BLaER1 (cell line): ENCODE results near the gene PTGES2.
A peak's percentile ranks its signal among the peaks of the same experiment; 100 is the strongest.

ENCODE experiments used
- H3K27ac ChIP-seq: shearing (Covaris generic); formaldehyde crosslinking; 2 replicates; pipeline ENCODE4 v1.8.1; 2022
- H3K27me3 ChIP-seq: shearing (Covaris generic); formaldehyde crosslinking; 2 replicates; pipeline ENCODE4 v1.8.1; 2022
- H3K36me3 ChIP-seq: shearing (Covaris generic); formaldehyde crosslinking; 2 replicates; pipeline ENCODE4 v1.8.1; 2022
- H3K4me1 ChIP-seq: shearing (Covaris generic); formaldehyde crosslinking; 2 replicates; pipeline ENCODE4 v1.8.1; 2022
- H3K4me2 ChIP-seq: shearing (Covaris generic); formaldehyde crosslinking; 2 replicates; pipeline ENCODE4 v1.8.1; 2022
- H3K4me3 ChIP-seq: shearing (Covaris generic); formaldehyde crosslinking; 2 replicates; pipeline ENCODE4 v1.8.1; 2022
- H3K9ac ChIP-seq: shearing (Covaris generic); formaldehyde crosslinking; 2 replicates; pipeline ENCODE4 v1.8.1; 2022
- H3K9me3 ChIP-seq: shearing (Covaris generic); formaldehyde crosslinking; 2 replicates; pipeline ENCODE4 v1.8.1; 2022
- H4K20me1 ChIP-seq: shearing (Covaris generic); formaldehyde crosslinking; 2 replicates; pipeline ENCODE4 v1.8.1; 2022
- Cebpa-rat ChIP-seq: shearing (Covaris generic); IDR thresholded peaks from 2 replicates; pipeline ENCODE4 v1.8.1; 2022

Gene PTGES2

DNA sequence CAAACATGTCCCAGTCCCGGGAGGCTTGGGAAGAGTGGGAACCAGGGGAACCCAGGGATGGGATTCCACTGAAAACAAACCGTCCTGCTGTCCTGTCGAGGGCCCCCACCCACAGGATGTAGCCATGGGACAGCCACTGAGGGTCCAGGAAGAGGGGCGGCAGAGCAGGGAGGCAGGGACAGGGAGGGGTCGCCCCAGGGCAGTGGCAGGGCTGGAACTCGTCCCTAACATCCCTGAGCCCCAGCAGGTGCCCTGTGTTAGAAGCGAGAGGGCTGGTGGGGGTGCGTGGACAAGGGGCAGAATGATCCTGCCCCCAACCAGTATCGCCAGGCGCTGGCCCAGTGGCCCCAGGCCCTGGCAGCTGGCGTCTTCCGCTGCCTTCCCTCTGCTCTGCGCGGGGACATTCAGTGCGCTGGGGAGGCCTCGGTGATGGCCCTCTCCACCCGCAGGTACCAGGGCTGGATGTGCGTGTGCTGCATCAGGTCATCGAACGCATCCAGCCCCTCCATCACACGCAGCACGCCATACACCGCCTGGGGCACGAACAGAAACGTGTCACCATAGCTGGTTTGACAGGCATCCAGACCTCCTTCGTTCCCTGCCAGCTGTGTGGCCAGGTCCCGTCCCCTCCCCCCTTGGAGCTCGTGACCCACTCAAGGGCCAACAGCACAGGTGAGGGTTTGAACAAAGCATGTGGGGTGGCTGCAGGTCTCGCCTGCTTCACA lies 6.6 kb downstream of the PTGES2 start:
- Histone ChIP-seq H3K27me3 (no peaks in the 10 kb centered on the region), H3K9ac (no peak overlapping the region), H4K20me1 (peaks cover 69% of the 10 kb centered on the region), H3K4me2 (peak overlapping the region; percentile 82; the same call in 1 of the 2 replicates), H3K4me3 (no peak overlapping the region), H3K36me3 (peaks cover 67% of the 10 kb centered on the region), H3K4me1 (peaks cover 63% of the 10 kb centered on the region), H3K9me3 (no peaks in the 10 kb centered on the region), H3K27ac (peak overlapping the region; percentile 59; the same call in 1 of the 2 replicates)
- TF ChIP-seq Cebpa-rat, result no peak

DNA sequence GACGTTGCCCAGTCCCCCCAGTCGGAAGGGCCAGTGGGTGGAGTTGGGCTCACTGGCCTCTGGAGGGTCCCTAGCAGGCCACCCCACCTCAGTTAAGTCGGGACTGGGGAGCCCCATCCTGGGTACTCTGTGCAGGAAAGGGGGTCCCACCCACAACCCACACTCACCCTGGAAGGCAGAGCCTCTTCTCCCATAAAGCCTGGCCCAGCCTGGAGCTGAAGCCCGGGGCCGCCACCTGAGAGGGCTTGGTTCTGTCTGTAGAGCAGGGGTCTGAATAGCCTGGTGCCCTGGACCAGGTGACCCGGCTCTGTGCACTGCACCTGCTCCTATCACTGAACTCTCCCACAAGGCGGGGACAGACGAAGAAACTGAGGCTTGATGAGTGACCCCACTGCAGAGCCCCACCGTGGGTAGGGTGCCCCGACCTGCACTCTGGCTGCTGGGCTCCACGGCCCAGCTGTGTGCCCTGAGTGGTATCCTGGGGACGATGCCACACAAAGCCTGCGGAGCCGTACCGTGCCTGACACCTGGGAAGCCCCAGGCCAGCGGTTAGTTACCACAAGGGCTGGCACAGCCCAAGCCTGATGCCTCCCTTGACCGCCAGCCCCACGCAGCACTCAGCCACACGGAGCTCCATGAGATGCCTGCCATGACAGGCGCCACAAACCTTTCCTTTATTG lies 7.3 kb downstream of the PTGES2 start:
- H3K27me3 ChIP-seq, result no peaks in the 10 kb centered on the region
- no peak overlapping the region for H3K4me2 ChIP-seq
- no peak overlapping the region for H3K9ac ChIP-seq
- H3K4me3 ChIP-seq, result no peak overlapping the region
- peaks cover 63% of the 10 kb centered on the region for H3K4me1 ChIP-seq
- H3K36me3 ChIP-seq, result peaks cover 73% of the 10 kb centered on the region
- no peak for TF ChIP-seq Cebpa-rat
- H3K9me3 ChIP-seq, result no peaks in the 10 kb centered on the region
- 0 out of 2 replicates have a peak overlapping the region, but pooled peaks have one; percentile 59 for H3K27ac ChIP-seq
- peaks cover 62% of the 10 kb centered on the region for H4K20me1 ChIP-seq

DNA sequence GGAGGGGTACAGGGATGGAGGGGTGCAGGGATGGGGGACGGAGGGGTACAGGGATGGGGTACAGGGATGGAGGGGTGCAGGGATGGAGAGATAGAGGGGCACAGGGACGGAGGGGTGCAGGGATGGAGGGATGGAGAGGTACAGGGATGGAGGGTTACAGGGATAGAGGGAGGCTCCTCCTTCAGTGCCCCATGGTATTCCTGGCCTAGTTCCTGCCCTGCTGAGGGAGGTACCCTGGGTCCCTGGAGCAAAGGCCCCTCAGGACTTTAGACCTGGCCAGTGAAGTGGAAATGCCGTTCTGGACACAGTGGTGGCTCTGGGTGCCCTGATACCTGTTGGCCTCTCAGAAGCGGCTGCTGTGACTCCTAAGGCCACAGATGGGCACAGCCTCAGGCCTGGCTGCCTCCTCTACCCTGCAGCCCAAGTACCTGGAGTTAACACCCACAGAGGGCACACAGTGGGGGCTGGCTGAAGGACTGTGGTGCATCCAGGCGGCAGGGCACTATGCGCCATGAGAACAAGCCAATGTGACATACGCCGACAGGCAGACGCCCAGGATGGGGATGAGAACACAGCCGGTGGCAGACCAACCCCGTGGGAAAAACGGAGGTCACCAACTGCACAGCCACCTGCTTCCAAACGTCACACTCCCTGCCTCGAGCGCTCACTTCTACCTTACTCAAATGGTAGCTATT lies 8.4 kb downstream of the PTGES2 start:
- H3K27ac ChIP-seq, result no peak overlapping the region
- peaks cover 52% of the 10 kb centered on the region for H4K20me1 ChIP-seq
- peaks cover 65% of the 10 kb centered on the region for H3K4me1 ChIP-seq
- peaks cover 73% of the 10 kb centered on the region for H3K36me3 ChIP-seq
- no peak overlapping the region for H3K4me3 ChIP-seq
- H3K9ac ChIP-seq, result peak overlapping the region; percentile 1
- peak overlapping the region; percentile 51 for H3K4me2 ChIP-seq
- TF ChIP-seq Cebpa-rat, result no peak
- no peaks in the 10 kb centered on the region for H3K27me3 ChIP-seq
- H3K9me3 ChIP-seq, result no peaks in the 10 kb centered on the region

DNA sequence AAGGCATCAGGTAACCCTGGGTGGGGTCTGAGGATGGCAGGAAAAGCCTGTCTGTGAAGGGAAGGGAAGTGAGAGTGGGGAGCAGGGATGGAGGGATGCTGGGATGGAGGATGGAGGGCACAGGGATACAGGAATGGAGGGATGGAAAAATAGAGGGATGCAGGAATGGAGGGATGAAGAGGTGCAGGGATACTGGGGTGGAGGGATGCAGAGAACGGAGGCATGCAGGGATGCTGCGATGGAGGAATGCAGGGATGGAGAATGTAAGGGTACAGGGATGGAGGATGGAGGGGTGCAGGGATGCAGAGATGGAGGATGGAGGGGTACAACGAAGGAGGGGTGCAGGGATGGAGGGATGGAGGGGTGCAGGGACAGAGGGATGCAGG lies 9.1 kb downstream of the PTGES2 start:
- H3K9ac ChIP-seq, result no peak overlapping the region

DNA sequence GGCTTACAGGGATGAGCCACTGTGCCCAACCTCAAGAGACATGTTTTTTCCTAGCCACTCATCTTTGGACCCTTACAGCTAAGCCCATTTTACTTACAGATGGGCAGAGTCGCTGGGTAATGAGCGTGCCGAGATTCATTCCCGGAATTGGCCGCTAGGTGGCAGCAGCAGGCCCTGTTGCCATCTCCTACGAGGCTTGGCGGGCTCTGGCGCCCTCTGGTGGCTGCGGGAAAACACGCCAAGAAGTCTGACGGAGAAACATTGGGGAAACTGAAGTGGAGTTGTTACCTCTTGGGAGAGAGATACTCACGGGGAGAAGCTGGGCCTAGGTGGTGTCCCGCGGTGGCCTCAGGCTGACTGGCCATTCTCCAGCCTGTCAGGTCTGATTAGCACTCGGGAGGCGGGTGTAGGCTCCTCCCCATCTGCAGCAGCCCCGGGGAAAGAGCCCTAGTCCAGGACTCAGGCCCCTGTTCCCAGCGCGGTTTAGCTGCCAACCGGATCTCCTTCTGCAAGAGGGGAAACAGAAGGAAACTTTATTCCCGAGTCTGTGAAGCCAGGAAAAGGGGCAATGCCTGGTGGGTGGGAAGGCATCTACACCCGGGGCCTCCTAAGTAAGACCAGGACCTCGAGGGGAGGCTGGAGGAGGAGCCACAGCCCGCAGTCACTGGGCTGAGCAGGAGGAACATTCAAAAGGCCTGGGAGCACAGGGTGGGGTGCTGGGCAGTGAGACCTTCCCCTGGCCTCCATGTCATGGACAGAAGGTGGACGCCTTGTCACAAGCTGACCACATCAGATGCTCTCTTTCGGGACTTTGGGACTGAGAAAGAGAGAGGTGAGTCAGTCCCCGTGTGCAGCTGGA lies 9.7 kb downstream of the PTGES2 start:
- Histone ChIP-seq H3K9me3 (no peaks in the 10 kb centered on the region), H3K9ac (no peak overlapping the region), H4K20me1 (peaks cover 39% of the 10 kb centered on the region), H3K27me3 (no peaks in the 10 kb centered on the region), H3K4me1 (peaks cover 60% of the 10 kb centered on the region), H3K27ac (no peak overlapping the region), H3K36me3 (peaks cover 73% of the 10 kb centered on the region), H3K4me2 (peak overlapping the region; percentile 50), H3K4me3 (no peak overlapping the region)
- no peak for TF ChIP-seq Cebpa-rat

More for the DNA sequence above, 9.1 kb downstream of the PTGES2 start:
- Histone ChIP-seq H3K27ac (no peak overlapping the region), H3K36me3 (peaks cover 73% of the 10 kb centered on the region), H3K9me3 (no peaks in the 10 kb centered on the region), H3K4me2 (no peak overlapping the region), H4K20me1 (peaks cover 45% of the 10 kb centered on the region), H3K4me1 (peaks cover 66% of the 10 kb centered on the region), H3K4me3 (no peak overlapping the region), H3K27me3 (no peaks in the 10 kb centered on the region)
- no peak for TF ChIP-seq Cebpa-rat

DNA sequence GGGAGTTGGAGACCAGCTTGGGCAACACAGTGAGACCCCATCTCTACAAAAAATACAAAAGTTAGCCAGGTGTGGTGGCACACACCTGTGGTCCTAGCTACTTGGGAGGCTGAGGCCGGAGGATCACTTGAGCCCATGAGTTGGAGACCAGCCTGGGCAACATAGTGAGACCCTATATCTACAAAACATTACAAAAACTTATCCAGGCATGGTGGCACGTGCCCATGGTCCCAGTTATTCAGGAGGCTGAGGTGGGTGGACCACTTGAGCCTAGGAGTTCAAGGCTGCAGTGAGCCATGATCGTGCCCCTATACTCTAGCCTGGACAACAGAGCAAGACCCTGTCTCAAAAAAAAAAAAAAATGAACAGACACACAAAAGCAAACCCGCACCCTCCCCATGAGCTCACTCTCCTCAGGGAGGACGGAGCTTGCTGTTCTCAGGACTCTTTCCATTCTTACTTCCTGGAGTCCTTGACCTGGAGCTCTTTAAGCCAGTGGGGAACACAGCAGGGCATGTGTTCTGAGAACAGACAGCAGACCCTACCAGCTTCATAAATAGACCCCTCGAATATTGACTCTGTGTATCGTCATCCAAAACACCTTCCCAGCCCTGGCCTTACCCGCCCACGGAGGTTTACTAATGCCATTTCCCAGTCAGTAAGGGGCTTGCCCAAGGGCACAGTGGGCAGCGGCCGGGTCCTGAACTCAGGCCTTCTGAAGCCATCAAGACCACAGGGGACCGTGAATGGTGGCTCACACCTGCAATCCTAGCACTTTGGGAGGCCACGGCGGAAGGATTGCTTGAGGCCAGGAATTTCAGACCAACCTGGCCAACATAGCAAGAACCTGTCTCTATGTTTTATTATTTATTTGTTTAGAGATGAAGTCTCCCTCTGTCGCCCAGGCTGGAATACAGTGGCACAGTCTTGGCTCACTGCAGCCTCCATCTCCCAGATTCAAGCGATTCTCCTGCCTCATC lies 11.1 kb downstream of the PTGES2 start:
- H4K20me1 ChIP-seq, result peaks cover 24% of the 10 kb centered on the region
- TF ChIP-seq Cebpa-rat, result no peak
- H3K4me1 ChIP-seq, result peaks cover 46% of the 10 kb centered on the region
- H3K27ac ChIP-seq, result no peak overlapping the region
- no peaks in the 10 kb centered on the region for H3K27me3 ChIP-seq
- H3K4me3 ChIP-seq, result no peak overlapping the region
- no peak overlapping the region for H3K4me2 ChIP-seq
- no peak overlapping the region for H3K9ac ChIP-seq
- H3K9me3 ChIP-seq, result no peaks in the 10 kb centered on the region
- peaks cover 70% of the 10 kb centered on the region for H3K36me3 ChIP-seq

DNA sequence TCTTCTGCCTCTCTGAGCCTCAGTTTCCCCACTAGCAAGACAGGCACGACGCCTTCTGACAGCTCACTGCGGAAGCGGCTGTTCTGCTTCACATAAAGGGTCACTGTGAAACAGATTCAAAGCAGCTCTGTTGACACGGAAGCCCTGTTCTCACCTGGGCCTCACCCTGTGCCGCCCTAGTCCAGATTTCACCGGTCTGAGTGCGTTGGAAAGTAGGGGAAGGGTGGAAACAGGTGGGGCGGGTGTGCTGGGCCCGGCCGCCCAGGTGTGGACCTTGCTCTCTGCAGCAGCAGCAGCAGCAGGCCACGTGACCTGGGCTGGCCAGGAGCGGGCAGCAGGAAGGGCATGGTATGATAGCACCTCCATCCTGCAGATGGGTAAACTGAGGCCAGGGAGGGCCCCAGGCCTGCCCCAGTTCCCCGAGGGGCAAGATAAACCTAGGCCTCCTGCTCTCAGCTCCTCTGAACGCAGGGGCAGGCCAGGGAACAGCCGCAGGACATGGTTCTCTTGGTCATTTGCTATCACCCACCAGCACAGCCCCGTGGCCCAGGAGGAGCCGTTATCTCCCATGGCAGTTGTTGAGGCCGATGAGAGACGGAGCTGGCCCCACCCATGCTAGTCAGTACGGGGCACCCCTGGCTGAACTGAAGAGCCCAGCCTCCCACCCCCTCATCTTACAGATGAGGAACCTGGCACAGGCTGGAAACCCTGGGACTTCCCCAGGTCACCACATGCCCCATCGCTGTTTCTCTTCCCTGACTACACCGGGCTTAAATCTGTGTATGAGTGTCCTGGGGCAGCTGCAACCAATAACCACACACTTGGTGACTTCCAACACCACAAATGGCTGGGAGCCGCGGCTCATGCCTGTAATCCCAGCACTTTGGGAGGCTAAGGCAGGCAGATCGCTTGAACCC lies 12.1 kb downstream of the PTGES2 start:
- Histone ChIP-seq H3K9me3 (no peaks in the 10 kb centered on the region), H3K27me3 (no peaks in the 10 kb centered on the region), H3K4me3 (no peak overlapping the region), H3K27ac (no peak overlapping the region), H4K20me1 (peaks cover 15% of the 10 kb centered on the region), H3K4me1 (peaks cover 44% of the 10 kb centered on the region), H3K36me3 (peaks cover 70% of the 10 kb centered on the region), H3K9ac (no peak overlapping the region), H3K4me2 (no peak overlapping the region)
- no peak for TF ChIP-seq Cebpa-rat
